AG20443 (cell line): ENCODE results near the gene CRADD.

ENCODE experiments used
- DNase-seq: peaks from one replicate; pipeline ENCODE4 v3.0.0; 2012; ENCODE audit warnings: low spot score, mixed read lengths

CRADD gene

GRCh38 chr12:93671044-93671443 is 6.1 kb upstream of the CRADD start:
- DNase-seq, result no peak

- DNase-seq, result no peak
These were observed 4.1 kb upstream of the CRADD start for GRCh38 chr12:93673084-93673483.

GRCh38 chr12:93674386-93674785 is 2.8 kb upstream of the CRADD start:
- DNase-seq, result no peak

GRCh38 chr12:93676408-93677194 is 574 bp upstream of the CRADD start:
- DNase-seq, result no peak

- DNase-seq, result no peak
These were observed 1.6 kb downstream of the CRADD start for GRCh38 chr12:93678779-93679178.

GRCh38 chr12:93679308-93679925 is 2.2 kb downstream of the CRADD start:
- no peak for DNase-seq

GRCh38 chr12:93680006-93680405 is 2.8 kb downstream of the CRADD start:
- DNase-seq, result no peak

- DNase-seq, result no peak
These were observed 5.7 kb downstream of the CRADD start for GRCh38 chr12:93682846-93683261.

- no peak for DNase-seq
These were observed 6.2 kb downstream of the CRADD start for GRCh38 chr12:93683410-93683809.

- DNase-seq, result peak; percentile 45
These were observed 7.5 kb downstream of the CRADD start for GRCh38 chr12:93684716-93685115.

- no peak for DNase-seq
These were observed 9.6 kb downstream of the CRADD start for GRCh38 chr12:93686572-93687356.

- no peak for DNase-seq
These were observed 12.1 kb downstream of the CRADD start for GRCh38 chr12:93689076-93689834.

GRCh38 chr12:93696462-93696861 is 19.3 kb downstream of the CRADD start:
- no peak for DNase-seq

- no peak for DNase-seq
These were observed 21.3 kb downstream of the CRADD start for GRCh38 chr12:93698307-93699092.

GRCh38 chr12:93699271-93700145 is 22.3 kb downstream of the CRADD start:
- no peak for DNase-seq

- DNase-seq, result no peak
These were observed 25.6 kb downstream of the CRADD start for GRCh38 chr12:93702707-93703315.

GRCh38 chr12:93704122-93704521 is 26.9 kb downstream of the CRADD start:
- no peak for DNase-seq

- no peak for DNase-seq
These were observed 27.4 kb downstream of the CRADD start for GRCh38 chr12:93704625-93705024.

- no peak for DNase-seq
These were observed 28.1 kb downstream of the CRADD start for GRCh38 chr12:93705237-93705636.

- DNase-seq, result no peak
These were observed 29.2 kb downstream of the CRADD start for GRCh38 chr12:93706387-93706786.
